Smooth muscle cell (in vitro differentiated cells): ENCODE data around the gene ZNF112. TPM values are rescaled to one million over a fixed set of nuclear protein-coding genes. Genes with fewer than 3 reads are reported as not detected.

ENCODE experiments used
- DNase-seq: peaks from one replicate; lab custom pipeline; 2025; ENCODE audit not compliant: unreplicated experiment; lab: John Stamatoyannopoulos, UW
- H2AFZ ChIP-seq: fragments of 200-600 bp; sonication (generic); 2 replicates; pipeline ENCODE4 v1.6.0; 2016; ENCODE audit warnings: antibody characterized with exemption, low read depth, mild to moderate bottlenecking
- H3F3A ChIP-seq: fragments of 200-600 bp; sonication (generic); 2 replicates; pipeline ENCODE4 v1.6.0; 2017; ENCODE audit warnings: antibody characterized with exemption, low read depth
- H3K27ac ChIP-seq: fragments of 200-600 bp; sonication (generic); 2 replicates; pipeline ENCODE4 v1.5.1; 2016; ENCODE audit warnings: low read depth, mild to moderate bottlenecking
- H3K27me3 ChIP-seq: fragments of 200-600 bp; sonication (generic); 2 replicates; pipeline ENCODE4 v1.6.1; 2016; ENCODE audit warnings: low read depth, mild to moderate bottlenecking
- H3K36me3 ChIP-seq: fragments of 200-600 bp; sonication (generic); 2 replicates; pipeline ENCODE4 v1.5.1; 2016; ENCODE audit warnings: low read depth
- H3K4me1 ChIP-seq: fragments of 200-600 bp; sonication (generic); 2 replicates; pipeline ENCODE4 v1.5.1; 2016; ENCODE audit warnings: low read depth
- H3K4me2 ChIP-seq: fragments of 200-600 bp; sonication (generic); 2 replicates; pipeline ENCODE4 v1.6.0; 2016; ENCODE audit warnings: mild to moderate bottlenecking
- H3K4me3 ChIP-seq: fragments of 200-600 bp; sonication (generic); 2 replicates; pipeline ENCODE4 v1.5.1; 2016; ENCODE audit warnings: mild to moderate bottlenecking
- H3K79me2 ChIP-seq: fragments of 200-600 bp; sonication (generic); 2 replicates; pipeline ENCODE4 v1.6.0; 2016; ENCODE audit warnings: low read depth, mild to moderate bottlenecking
- H3K9ac ChIP-seq: fragments of 200-600 bp; sonication (generic); 2 replicates; pipeline ENCODE4 v1.6.0; 2016; ENCODE audit warnings: low read depth
- H3K9me3 ChIP-seq: fragments of 200-600 bp; sonication (generic); replicated peaks from 2 replicates; pipeline ENCODE4 v1.5.1; 2016; ENCODE audit warnings: low read depth
- H4K20me1 ChIP-seq: fragments of 200-600 bp; sonication (generic); 2 replicates; pipeline ENCODE4 v1.6.0; 2016; ENCODE audit warnings: low read depth
- CTCF ChIP-seq: fragments of 200-600 bp; sonication (generic); IDR thresholded peaks from 2 replicates; pipeline ENCODE4 v1.5.1; 2017; ENCODE audit warnings: borderline replicate concordance, mild to moderate bottlenecking, antibody characterized with exemption; ENCODE audit not compliant: insufficient read depth, poor library complexity, severe bottlenecking
- WGBS: methylation state at CpG from one replicate; pipeline ENCODE4 v1.1.7; 2016; ENCODE audit warnings: low lambda C conversion rate; 5-methylcytosine and 5-hydroxymethylcytosine counted together
- polyA plus RNA-seq: library from polyadenylated mRNA; unstranded; fragments of >200 nt; fragmentation: Nextera tagmentation; extraction: Ambion mirVana; gene quantifications from 2 replicates; pipeline ENCODE4 v1.2.1, GENCODE V29; 2016
- total RNA-seq: library from RNA; depleted of rRNA; stranded (reverse); fragments of >200 nt; gene quantifications from 2 replicates; pipeline ENCODE4 v1.2.3, GENCODE V29; 2014

ZNF112 gene
- total and polyA plus RNA-seq, 2 experiments from 2014 or later = 2.2 to 6.9 TPM

GRCh38 chr19:44306283-44306682 is 50.2 kb downstream of the ZNF112 start:
- Histone ChIP-seq H3K4me1 (peaks cover 9% of the 10 kb centered on the region), H3K9ac (no peak overlapping the region), H4K20me1 (no peaks in the 10 kb centered on the region), H3K79me2 (no peaks in the 10 kb centered on the region), H3F3A (peaks cover 5% of the 10 kb centered on the region), H3K4me3 (no peak overlapping the region), H3K27me3 (no peaks in the 10 kb centered on the region), H3K9me3 (no peaks in the 10 kb centered on the region), H2AFZ (no peak overlapping the region), H3K36me3 (no peaks in the 10 kb centered on the region), H3K27ac (no peak overlapping the region), H3K4me2 (no peak overlapping the region)
- no peak for TF ChIP-seq CTCF
- 94% methylated on average over 15 of the region's 15 CpGs for WGBS
- DNase-seq = no peak

- H3K4me2 ChIP-seq = peak overlapping the region; percentile 84
- H3K27ac ChIP-seq = no peak overlapping the region
- no peak overlapping the region for H3K9ac ChIP-seq
- peak overlapping the region; percentile 61 for H3K4me3 ChIP-seq
- no peaks in the 10 kb centered on the region for H4K20me1 ChIP-seq
- peaks cover 5% of the 10 kb centered on the region for H3F3A ChIP-seq
- no peaks in the 10 kb centered on the region for H3K36me3 ChIP-seq
- H3K79me2 ChIP-seq = no peaks in the 10 kb centered on the region
- no peaks in the 10 kb centered on the region for H3K27me3 ChIP-seq
- TF ChIP-seq CTCF = no peak
- DNase-seq = no peak
- H2AFZ ChIP-seq = peak overlapping the region; percentile 71
- H3K9me3 ChIP-seq = no peaks in the 10 kb centered on the region
- WGBS = 92% methylated on average over 4 of the region's 4 CpGs
- peaks cover 9% of the 10 kb centered on the region for H3K4me1 ChIP-seq
These were observed 51.0 kb downstream of the ZNF112 start for GRCh38 chr19:44305457-44305856.

GRCh38 chr19:44304659-44305193 is 51.8 kb downstream of the ZNF112 start, which contains the start of gene ZNF235:
Gene ZNF235 (minus strand): TSS chr19:44305025. CDS start chr19:44303404, 1,621 bp downstream.
- H3K9me3 ChIP-seq = no peaks in the 10 kb centered on the region
- no peak for TF ChIP-seq CTCF
- H3K4me1 ChIP-seq = peaks cover 9% of the 10 kb centered on the region
- H3K27ac ChIP-seq = peak within 1 kb of the TSS; percentile 74
- peak within 1 kb of the TSS; percentile 71 for H2AFZ ChIP-seq
- no peaks in the 10 kb centered on the region for H4K20me1 ChIP-seq
- peak within 1 kb of the TSS; percentile 84 for H3K4me2 ChIP-seq
- no peaks in the 10 kb centered on the region for H3K79me2 ChIP-seq
- peak within 1 kb of the TSS; percentile 41 for H3K9ac ChIP-seq
- no peaks in the 10 kb centered on the region for H3K36me3 ChIP-seq
- WGBS = under 1% methylated on average over 30 of the region's 31 CpGs
- H3F3A ChIP-seq = peaks cover 5% of the 10 kb centered on the region
- H3K27me3 ChIP-seq = no peaks in the 10 kb centered on the region
- DNase-seq = peak; percentile 52
- H3K4me3 ChIP-seq = peak within 1 kb of the TSS; percentile 61
